Mesenchymal stem cell (in vitro differentiated cells and primary cell): ENCODE results near the gene GRID2.

Source experiments
- DNase-seq: peaks from one replicate; pipeline ENCODE4 v3.0.0-alpha.2; 2013
- H2AFZ ChIP-seq: one replicate; pipeline ENCODE4 v1.6.1; 2013; ENCODE audit warnings: low read depth, mild to moderate bottlenecking, control low read depth, inconsistent platforms, low read length, moderate library complexity
- H2AK5ac ChIP-seq: 2 replicates; pipeline ENCODE4 v1.6.1; 2013; ENCODE audit warnings: low read length, moderate library complexity, mild to moderate bottlenecking, inconsistent platforms; ENCODE audit not compliant: severe bottlenecking
- H2BK120ac ChIP-seq: one replicate; pipeline ENCODE4 v1.6.1; 2013; ENCODE audit warnings: low read depth, mild to moderate bottlenecking, inconsistent platforms, low read length, moderate library complexity
- H2BK12ac ChIP-seq, 2 experiments: one replicate each; pipeline ENCODE4 v1.6.1; 2013; ENCODE audit warnings: inconsistent platforms in 2 of 2, low read length in 2 of 2, mild to moderate bottlenecking in 2 of 2, moderate library complexity in 2 of 2, control low read depth in 1 of 2
- H2BK15ac ChIP-seq: one replicate; pipeline ENCODE4 v1.6.1; 2013; ENCODE audit warnings: mild to moderate bottlenecking, low read depth, inconsistent platforms; ENCODE audit not compliant: poor library complexity, severe bottlenecking
- H2BK5ac ChIP-seq: 2 replicates; pipeline ENCODE4 v1.6.1; 2013; ENCODE audit warnings: low read depth, mild to moderate bottlenecking, low read length, control low read depth, inconsistent platforms; ENCODE audit not compliant: poor library complexity, severe bottlenecking
- H3K14ac ChIP-seq, 2 experiments: one replicate each; pipeline ENCODE4 v1.6.1; 2013; ENCODE audit warnings: inconsistent platforms in 2 of 2, low read length in 2 of 2, control low read depth in 1 of 2, mild to moderate bottlenecking in 1 of 2, moderate library complexity in 1 of 2
- H3K18ac ChIP-seq, 2 experiments: one replicate each; pipeline ENCODE4 v1.6.1; 2013; ENCODE audit warnings: inconsistent platforms in 2 of 2, low read length in 2 of 2, control low read depth in 1 of 2, low read depth in 1 of 2, mild to moderate bottlenecking in 1 of 2
- H3K23ac ChIP-seq, 2 experiments: one replicate each; pipeline ENCODE4 v1.6.1; 2013; ENCODE audit warnings: inconsistent platforms in 2 of 2, low read length in 2 of 2, mild to moderate bottlenecking in 2 of 2, moderate library complexity in 2 of 2, control low read depth in 1 of 2
- H3K27ac ChIP-seq: 2 replicates; pipeline ENCODE4 v1.5.1; 2013; ENCODE audit warnings: mild to moderate bottlenecking, moderate library complexity, low read length, control low read depth, inconsistent platforms; ENCODE audit not compliant: poor library complexity, severe bottlenecking
- H3K27me3 ChIP-seq, 2 experiments: 2 replicates each; pipeline versions ENCODE4 v1.6.1 to v1.7.0; 2013; ENCODE audit warnings: low read length in 2 of 2, mild to moderate bottlenecking in 2 of 2, moderate library complexity in 2 of 2, control low read depth in 1 of 2, inconsistent platforms in 1 of 2; ENCODE audit not compliant: control insufficient read depth in 1 of 2, insufficient read depth in 1 of 2
- H3K36me3 ChIP-seq, 2 experiments: 2 replicates each; pipeline versions ENCODE4 v1.6.1 to v1.7.0; 2013; ENCODE audit warnings: low read length in 2 of 2, control low read depth in 1 of 2, inconsistent platforms in 1 of 2, low read depth in 1 of 2, mild to moderate bottlenecking in 1 of 2; ENCODE audit not compliant: insufficient read depth in 2 of 2, control insufficient read depth in 1 of 2
- H3K4ac ChIP-seq, 2 experiments: one replicate each; pipeline ENCODE4 v1.6.1; 2013; ENCODE audit warnings: inconsistent platforms in 2 of 2, low read length in 2 of 2, mild to moderate bottlenecking in 2 of 2, moderate library complexity in 2 of 2, control low read depth in 1 of 2, low read depth in 1 of 2
- H3K4me1 ChIP-seq: 2 replicates; pipeline ENCODE4 v1.6.1; 2013; ENCODE audit warnings: low read depth, low read length, control low read depth; ENCODE audit not compliant: control insufficient read depth, insufficient read depth
- H3K4me2 ChIP-seq: 2 replicates; pipeline ENCODE4 v1.6.1; 2013; ENCODE audit warnings: low read length, mild to moderate bottlenecking, inconsistent platforms; ENCODE audit not compliant: poor library complexity, severe bottlenecking
- H3K4me3 ChIP-seq, 2 experiments: 2 replicates each; pipeline versions ENCODE4 v1.5.1 to v1.7.0; 2013; ENCODE audit warnings: low read length in 2 of 2, mild to moderate bottlenecking in 2 of 2, control low read depth in 1 of 2, low read depth in 1 of 2; ENCODE audit not compliant: insufficient read depth in 1 of 2
- H3K79me1 ChIP-seq: replicated peaks from 2 replicates; pipeline ENCODE4 v1.6.1; 2013; ENCODE audit warnings: mild to moderate bottlenecking, control low read depth, low read length, inconsistent platforms; ENCODE audit not compliant: poor library complexity, severe bottlenecking
- H3K9ac ChIP-seq: 2 replicates; pipeline ENCODE4 v1.7.0; 2013; ENCODE audit warnings: mild to moderate bottlenecking, low read length, moderate library complexity
- H3K9me3 ChIP-seq: 2 replicates; pipeline ENCODE4 v1.7.0; 2013; ENCODE audit warnings: mild to moderate bottlenecking, low read length; ENCODE audit not compliant: control insufficient read depth
- H4K8ac ChIP-seq: one replicate; pipeline ENCODE4 v1.6.1; 2013; ENCODE audit warnings: inconsistent platforms, mild to moderate bottlenecking, low read length, moderate library complexity
- H4K91ac ChIP-seq: one replicate; pipeline ENCODE4 v1.6.1; 2013; ENCODE audit warnings: mild to moderate bottlenecking, low read length, inconsistent platforms
- WGBS: methylation state at CpG from one replicate; pipeline ENCODE4 v1.1.7; 2013; ENCODE audit warnings: mixed read lengths; 5-methylcytosine and 5-hydroxymethylcytosine counted together

Gene GRID2

DNA sequence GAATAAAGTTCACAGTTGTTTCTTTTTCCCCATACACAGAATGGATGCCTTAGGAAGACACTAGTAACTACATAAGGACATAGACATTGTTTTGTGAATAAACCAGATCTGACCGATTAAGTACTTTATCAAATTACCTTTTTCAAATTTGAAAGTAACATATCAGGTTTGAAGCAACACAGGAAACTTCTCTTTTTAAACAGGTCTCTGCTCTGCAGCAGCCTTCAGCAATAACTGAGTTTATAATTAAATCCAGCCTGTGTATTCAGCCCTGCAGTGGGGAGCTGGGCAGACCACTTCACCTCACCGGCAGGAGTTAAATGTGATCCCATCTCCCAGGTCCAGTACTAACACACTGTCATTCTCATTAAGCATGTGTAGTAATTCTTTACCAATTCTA, 1456.5 kb downstream of the GRID2 start:
- Histone ChIP-seq H3K14ac (no peak overlapping the region), H3K18ac (no peak overlapping the region), H2BK12ac (no peak overlapping the region), H3K9me3 (no peaks in the 10 kb centered on the region), H3K4me2 (no peak overlapping the region), H3K4me1 (no peaks in the 10 kb centered on the region), H3K9ac (no peak overlapping the region), H3K4me3 (no peak overlapping the region), H3K27ac (no peak overlapping the region), H3K36me3 (no peaks in the 10 kb centered on the region), H3K79me1 (no peaks in the 10 kb centered on the region), H2BK120ac (no peak overlapping the region), H3K23ac (no peak overlapping the region), H4K91ac (no peak overlapping the region), H2BK15ac (no peak overlapping the region), H2AK5ac (no peak overlapping the region), H4K8ac (no peak overlapping the region), H3K4ac (no peak overlapping the region), H2AFZ (no peak overlapping the region), H3K27me3 (no peaks in the 10 kb centered on the region), H2BK5ac (no peak overlapping the region)
- WGBS = 98% methylated on average over 2 of the region's 2 CpGs
- no peak for DNase-seq

DNA sequence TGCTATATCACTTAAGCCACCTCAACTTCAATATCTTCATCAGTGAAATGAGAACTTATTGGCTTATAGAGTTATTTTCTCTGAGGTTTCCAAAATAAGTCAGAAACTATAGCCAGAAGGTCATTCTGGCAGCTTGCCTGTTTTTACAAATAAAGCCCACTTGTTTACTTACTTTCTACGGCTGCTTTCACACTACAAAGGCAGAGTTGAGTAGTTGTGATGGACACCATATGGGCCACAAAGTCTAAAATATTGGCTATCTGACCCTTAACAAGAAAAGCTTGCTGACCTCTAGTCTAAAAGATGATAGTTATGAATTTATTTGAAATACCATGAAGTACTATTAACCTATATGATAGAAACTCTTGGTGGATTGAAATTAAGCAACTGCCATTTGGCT, 1457.5 kb downstream of the GRID2 start:
- Histone ChIP-seq H3K14ac (no peak overlapping the region), H4K8ac (no peak overlapping the region), H3K36me3 (no peaks in the 10 kb centered on the region), H3K9me3 (no peaks in the 10 kb centered on the region), H3K4me3 (no peak overlapping the region), H2BK5ac (no peak overlapping the region), H3K4me2 (no peak overlapping the region), H3K4me1 (no peaks in the 10 kb centered on the region), H3K23ac (no peak overlapping the region), H3K18ac (no peak overlapping the region), H2BK12ac (no peak overlapping the region), H2AK5ac (no peak overlapping the region), H2BK120ac (no peak overlapping the region), H3K79me1 (no peaks in the 10 kb centered on the region), H4K91ac (no peak overlapping the region), H3K4ac (no peak overlapping the region), H2AFZ (no peak overlapping the region), H3K27me3 (no peaks in the 10 kb centered on the region), H3K9ac (no peak overlapping the region), H3K27ac (no peak overlapping the region), H2BK15ac (no peak overlapping the region)
- no peak for DNase-seq
- WGBS = no CpG with 5 or more reads among the region's 1 CpG

DNA sequence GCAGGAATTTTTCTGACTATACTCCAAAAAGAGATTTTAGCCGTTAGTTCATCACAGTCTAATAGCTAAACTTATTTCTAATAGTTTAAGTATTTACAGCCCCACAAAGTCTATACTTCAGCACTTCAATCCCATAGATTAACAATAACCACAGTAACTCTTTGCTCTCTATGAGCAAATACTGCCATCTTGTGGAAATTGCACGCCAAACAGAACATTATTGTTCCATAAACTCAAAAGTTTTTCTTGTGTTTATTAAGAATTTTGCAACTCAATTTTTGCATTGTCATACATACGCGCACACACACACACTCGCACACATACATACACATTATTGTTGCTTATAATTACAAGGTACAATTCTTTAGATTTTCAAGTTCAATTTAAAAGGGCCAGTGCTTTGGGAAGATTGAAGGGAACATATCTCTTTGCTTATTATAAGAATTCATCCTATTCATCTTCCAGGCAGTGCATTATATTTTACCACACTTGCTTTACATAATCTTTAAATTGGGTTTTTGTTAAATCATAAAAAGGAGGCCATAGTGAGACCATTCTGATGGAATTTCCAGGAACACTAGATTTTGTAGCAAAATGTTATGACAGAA, 1461.0 kb downstream of the GRID2 start:
- no peak overlapping the region for H4K91ac ChIP-seq
- H3K27me3 ChIP-seq = no peaks in the 10 kb centered on the region
- no peak overlapping the region for H2BK12ac ChIP-seq
- H3K4ac ChIP-seq = no peak overlapping the region
- no peak overlapping the region for H2BK5ac ChIP-seq
- H4K8ac ChIP-seq = no peak overlapping the region
- no peak overlapping the region for H3K23ac ChIP-seq
- no peaks in the 10 kb centered on the region for H3K79me1 ChIP-seq
- no peak overlapping the region for H2BK15ac ChIP-seq
- H2BK120ac ChIP-seq = no peak overlapping the region
- H3K27ac ChIP-seq = no peak overlapping the region
- no peak overlapping the region for H3K9ac ChIP-seq
- H3K4me2 ChIP-seq = no peak overlapping the region
- 8% methylated on average over 1 of the region's 5 CpGs for WGBS
- no peaks in the 10 kb centered on the region for H3K36me3 ChIP-seq
- no peak overlapping the region for H3K18ac ChIP-seq
- no peaks in the 10 kb centered on the region for H3K9me3 ChIP-seq
- DNase-seq = peak; percentile 48
- H2AFZ ChIP-seq = no peak overlapping the region
- no peak overlapping the region for H3K14ac ChIP-seq
- H2AK5ac ChIP-seq = no peak overlapping the region
- no peak overlapping the region for H3K4me3 ChIP-seq
- H3K4me1 ChIP-seq = no peaks in the 10 kb centered on the region

DNA sequence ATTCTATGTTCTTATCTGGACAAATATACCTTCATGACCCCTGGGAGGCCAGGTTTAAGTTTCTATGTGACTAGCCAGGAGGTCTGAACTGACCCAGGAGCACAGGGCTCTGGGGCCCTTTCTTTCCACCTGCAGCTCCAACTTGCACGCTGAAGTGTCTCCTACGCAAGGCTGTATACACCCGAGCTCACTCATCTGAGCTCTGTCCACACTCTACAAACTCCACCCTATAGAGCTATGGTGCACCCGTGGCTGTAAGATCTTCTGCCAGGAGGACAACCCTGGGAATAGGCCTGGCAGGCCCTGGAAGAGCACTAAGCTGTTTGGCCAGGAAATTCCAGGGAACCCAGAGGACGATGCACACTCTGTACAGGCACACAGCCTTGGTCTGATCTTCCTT, 1464.2 kb downstream of the GRID2 start:
- Histone ChIP-seq H3K4me2 (no peak overlapping the region), H3K9ac (no peak overlapping the region), H3K9me3 (no peaks in the 10 kb centered on the region), H3K27ac (no peak overlapping the region), H2BK12ac (no peak overlapping the region), H3K27me3 (no peaks in the 10 kb centered on the region), H2AFZ (no peak overlapping the region), H3K4me3 (no peak overlapping the region), H4K91ac (no peak overlapping the region), H3K36me3 (no peaks in the 10 kb centered on the region), H2BK120ac (no peak overlapping the region), H2BK15ac (no peak overlapping the region), H2AK5ac (no peak overlapping the region), H3K4me1 (no peaks in the 10 kb centered on the region), H3K23ac (no peak overlapping the region), H3K18ac (no peak overlapping the region), H4K8ac (no peak overlapping the region), H3K79me1 (no peaks in the 10 kb centered on the region), H2BK5ac (no peak overlapping the region), H3K4ac (no peak overlapping the region), H3K14ac (no peak overlapping the region)
- DNase-seq = no peak
- 70% methylated on average over 5 of the region's 5 CpGs for WGBS
